Measurements from ENCODE around the gene ALS2.
A peak's percentile ranks its signal among the peaks of the same experiment; 100 is the strongest.

Gene ALS2

GRCh38 chr2:201784563-201784962 lies 3.8 kb upstream of the ALS2 start:
- no peak for DNase-seq (ENCODE audit: low read depth)
- no peak for TF ChIP-seq CTCF (conservative IDR thresholded peaks at IDR 0.05; ENCODE audit: low read depth, low read length)
- no peak overlapping the region for H3K4me3 ChIP-seq (ENCODE audit: low read length)

GRCh38 chr2:201781557-201782051 lies 871 bp upstream of the ALS2 start:
- H3K4me3 ChIP-seq (ENCODE audit: low read length) = peak overlapping the region; percentile 94
- no peak for TF ChIP-seq CTCF (conservative IDR thresholded peaks at IDR 0.05; ENCODE audit: low read depth, low read length)
- no peak for DNase-seq (ENCODE audit: low read depth)

GRCh38 chr2:201779901-201780673 lies 646 bp downstream of the ALS2 start:
- no peak for DNase-seq (ENCODE audit: low read depth)
- TF ChIP-seq CTCF (conservative IDR thresholded peaks at IDR 0.05; ENCODE audit: low read depth, low read length) = no peak
- H3K4me3 ChIP-seq (ENCODE audit: low read length) = peak overlapping the region; percentile 94

- peak overlapping the region; percentile 7 for H3K4me3 ChIP-seq (ENCODE audit: low read length)
- TF ChIP-seq CTCF (conservative IDR thresholded peaks at IDR 0.05; ENCODE audit: low read depth, low read length) = no peak
- DNase-seq (ENCODE audit: low read depth) = no peak
Observed at GRCh38 chr2:201777869-201778268, 2.9 kb downstream of the ALS2 start.

GRCh38 chr2:201777043-201777442 lies 3.7 kb downstream of the ALS2 start:
- no peak for TF ChIP-seq CTCF (conservative IDR thresholded peaks at IDR 0.05; ENCODE audit: low read depth, low read length)
- peak; percentile 81 for DNase-seq (ENCODE audit: low read depth)
- no peak overlapping the region for H3K4me3 ChIP-seq (ENCODE audit: low read length)

GRCh38 chr2:201775326-201775725 lies 5.4 kb downstream of the ALS2 start:
- no peak overlapping the region for H3K4me3 ChIP-seq (ENCODE audit: low read length)
- TF ChIP-seq CTCF (conservative IDR thresholded peaks at IDR 0.05; ENCODE audit: low read depth, low read length) = no peak
- no peak for DNase-seq (ENCODE audit: low read depth)

GRCh38 chr2:201774546-201774945 lies 6.2 kb downstream of the ALS2 start:
- no peak for TF ChIP-seq CTCF (conservative IDR thresholded peaks at IDR 0.05; ENCODE audit: low read depth, low read length)
- H3K4me3 ChIP-seq (ENCODE audit: low read length) = no peak overlapping the region
- no peak for DNase-seq (ENCODE audit: low read depth)

All from retinal pigment epithelial cell (primary cell).